H9 (cell line): ENCODE data around the gene RPL19. TPM values are rescaled to one million over a fixed set of nuclear protein-coding genes. Genes with fewer than 3 reads are reported as not detected.

Experiments
- DNase-seq: peaks from one replicate; pipeline ENCODE4 v3.0.0-alpha.2; 2017
- H2AFZ ChIP-seq: one replicate; pipeline ENCODE4 v1.6.1; 2013; ENCODE audit warnings: mild to moderate bottlenecking, low read length, control low read depth, moderate library complexity
- H2AK5ac ChIP-seq: 2 replicates; pipeline ENCODE4 v1.6.1; 2013; ENCODE audit warnings: low read length, control low read depth, mixed read lengths; ENCODE audit not compliant: insufficient read length
- H2BK120ac ChIP-seq: one replicate; pipeline ENCODE4 v1.6.1; 2013; ENCODE audit warnings: low read depth, mild to moderate bottlenecking, low read length, control low read depth, inconsistent platforms; ENCODE audit not compliant: poor library complexity, severe bottlenecking
- H2BK12ac ChIP-seq: 2 replicates; pipeline ENCODE4 v1.6.1; 2013; ENCODE audit warnings: low read length, control low read depth, mixed read lengths, low read depth; ENCODE audit not compliant: insufficient read length
- H2BK15ac ChIP-seq: 2 replicates; pipeline ENCODE4 v1.6.1; 2013; ENCODE audit warnings: low read depth, low read length, control low read depth
- H2BK20ac ChIP-seq: one replicate; pipeline ENCODE4 v1.6.1; 2013; ENCODE audit warnings: low read depth, mild to moderate bottlenecking, low read length, control low read depth, inconsistent platforms; ENCODE audit not compliant: poor library complexity, severe bottlenecking
- H2BK5ac ChIP-seq: 2 replicates; pipeline ENCODE4 v1.6.1; 2013; ENCODE audit warnings: low read length, control low read depth, mixed read lengths; ENCODE audit not compliant: insufficient read length
- H3K14ac ChIP-seq: 2 replicates; pipeline ENCODE4 v1.6.1; 2013; ENCODE audit warnings: low read length, control low read depth; ENCODE audit not compliant: insufficient read depth
- H3K18ac ChIP-seq: 2 replicates; pipeline ENCODE4 v1.6.1; 2013; ENCODE audit warnings: low read depth, mild to moderate bottlenecking, mixed read lengths, low read length, control low read depth; ENCODE audit not compliant: insufficient read length
- H3K23ac ChIP-seq: 2 replicates; pipeline ENCODE4 v1.6.1; 2013; ENCODE audit warnings: low read length, control low read depth, mixed read lengths, low read depth; ENCODE audit not compliant: insufficient read length
- H3K23me2 ChIP-seq: 2 replicates; pipeline ENCODE4 v1.6.1; 2013; ENCODE audit warnings: low read depth, mild to moderate bottlenecking, mixed read lengths, low read length, control low read depth; ENCODE audit not compliant: insufficient read length, poor library complexity, severe bottlenecking
- H3K27ac ChIP-seq: 2 replicates; pipeline ENCODE4 v1.5.1; 2013; ENCODE audit warnings: low read length, control low read depth, mixed read lengths, low read depth; ENCODE audit not compliant: insufficient read length
- H3K27me3 ChIP-seq: 2 replicates; pipeline ENCODE4 v1.6.1; 2013; ENCODE audit warnings: low read length, control low read depth, inconsistent platforms; ENCODE audit not compliant: insufficient read depth
- H3K4ac ChIP-seq: 2 replicates; pipeline ENCODE4 v1.6.1; 2013; ENCODE audit warnings: low read depth, mild to moderate bottlenecking, control low read depth, inconsistent platforms, low read length, moderate library complexity
- H3K4me1 ChIP-seq: 2 replicates; pipeline ENCODE4 v1.6.1; 2013; ENCODE audit warnings: low read length, control low read depth, inconsistent platforms; ENCODE audit not compliant: insufficient read depth
- H3K4me2 ChIP-seq: 2 replicates; pipeline ENCODE4 v1.6.1; 2013; ENCODE audit warnings: low read length, control low read depth, mixed read lengths; ENCODE audit not compliant: insufficient read length, insufficient read depth
- H3K56ac ChIP-seq: 2 replicates; pipeline ENCODE4 v1.6.1; 2013; ENCODE audit warnings: low read depth, mild to moderate bottlenecking, mixed read lengths, low read length, control low read depth; ENCODE audit not compliant: insufficient read length
- H3K79me1 ChIP-seq: 2 replicates; pipeline ENCODE4 v1.6.1; 2013; ENCODE audit warnings: low read depth, mild to moderate bottlenecking, moderate library complexity, low read length, control low read depth, inconsistent platforms; ENCODE audit not compliant: insufficient read depth, poor library complexity, severe bottlenecking
- H3K79me2 ChIP-seq: 2 replicates; pipeline ENCODE4 v1.6.1; 2013; ENCODE audit warnings: low read length, control low read depth, inconsistent platforms; ENCODE audit not compliant: insufficient read depth
- H3K9ac ChIP-seq: 2 replicates; pipeline ENCODE4 v1.6.1; 2013; ENCODE audit warnings: low read length, control low read depth, mixed read lengths; ENCODE audit not compliant: insufficient read length; ENCODE audit errors: extremely low read depth
- H3K9me3 ChIP-seq: one replicate; pipeline ENCODE4 v1.6.1; 2013; ENCODE audit warnings: low read depth, low read length, inconsistent platforms; ENCODE audit not compliant: control insufficient read depth
- H3T11ph ChIP-seq: one replicate; pipeline ENCODE4 v1.6.1; 2013; ENCODE audit warnings: mild to moderate bottlenecking, low read length, control low read depth, inconsistent platforms
- H4K20me1 ChIP-seq: one replicate; pipeline ENCODE4 v1.6.1; 2013; ENCODE audit not compliant: control insufficient read depth, insufficient read length, insufficient read depth
- H4K5ac ChIP-seq: 2 replicates; pipeline ENCODE4 v1.6.1; 2013; ENCODE audit warnings: low read depth, mild to moderate bottlenecking, mixed read lengths, low read length, control low read depth; ENCODE audit not compliant: insufficient read length
- H4K8ac ChIP-seq: replicated peaks from 2 replicates; pipeline ENCODE4 v1.6.1; 2013; ENCODE audit warnings: low read length, control low read depth, mixed read lengths, low read depth; ENCODE audit not compliant: insufficient read length
- H4K91ac ChIP-seq: 2 replicates; pipeline ENCODE4 v1.6.1; 2013; ENCODE audit warnings: low read depth, mild to moderate bottlenecking, moderate library complexity, mixed read lengths, low read length, control low read depth; ENCODE audit not compliant: insufficient read length
- H3K27ac Mint-ChIP-seq, 3 experiments: 2 replicates in 2 of 3; 3 replicates in 1 of 3; pipeline ENCODE4 v1.8.0; 2020 to 2021; ENCODE audit warnings: mixed read lengths in 3 of 3, mild to moderate bottlenecking in 1 of 3, moderate library complexity in 1 of 3
- H3K27me3 Mint-ChIP-seq: 2 replicates; pipeline ENCODE4 v1.8.0; 2021; ENCODE audit warnings: low read depth, mild to moderate bottlenecking, moderate library complexity, mixed read lengths
- H3K36me3 Mint-ChIP-seq, 3 experiments: 2 replicates in 2 of 3; 3 replicates in 1 of 3; pipeline ENCODE4 v1.8.0; 2020 to 2021; ENCODE audit warnings: low read depth in 3 of 3, mixed read lengths in 3 of 3; ENCODE audit not compliant: insufficient read depth in 1 of 3
- H3K4me1 Mint-ChIP-seq, 2 experiments: 2 replicates each; pipeline ENCODE4 v1.8.0; 2020; ENCODE audit warnings: mixed read lengths in 2 of 2
- H3K4me3 Mint-ChIP-seq, 2 experiments: 2 replicates in 1 of 2; 3 replicates in 1 of 2; pipeline ENCODE4 v1.8.0; 2020 to 2021; ENCODE audit warnings: mild to moderate bottlenecking in 2 of 2, mixed read lengths in 2 of 2, moderate library complexity in 1 of 2
- H3K9me3 Mint-ChIP-seq, 2 experiments: 2 replicates in 1 of 2; 3 replicates in 1 of 2; pipeline ENCODE4 v1.8.0; 2020; ENCODE audit warnings: mild to moderate bottlenecking in 2 of 2, mixed read lengths in 2 of 2, moderate library complexity in 1 of 2
- CTCF ChIP-seq: fragments of 200-600 bp; sonication (generic); conservative IDR thresholded peaks from 3 replicates; pipeline ENCODE4 v1.8.0; 2021; ENCODE audit warnings: antibody characterized with exemption, mild to moderate bottlenecking
- WGBS: extraction: QIAGEN DNeasy Blood & Tissue Kit; methylation state at CpG from one replicate; pipeline ENCODE4 v1.1.7; 2013; ENCODE audit warnings: missing lambda C conversion rate, low lambda C conversion rate, mixed read lengths; ENCODE audit not compliant: insufficient read length; ENCODE audit errors: extremely low coverage; 5-methylcytosine and 5-hydroxymethylcytosine counted together
- total RNA-seq: library from RNA; stranded (reverse); gene quantifications from 2 replicates; pipeline ENCODE4 v1.2.1, GENCODE V29; 2021

Gene RPL19
- total RNA-seq, 1 experiment from 2014 or later: 2,038 TPM

- H4K5ac ChIP-seq: no peak overlapping the region
- no peak overlapping the region for H3T11ph ChIP-seq
- no peak for TF ChIP-seq CTCF
- peaks cover 9% of the 10 kb centered on the region; the same call in 1 of the 2 replicates for H3K27me3 ChIP-seq
- H3K4ac ChIP-seq: no peak overlapping the region
- no peak overlapping the region for H2BK5ac ChIP-seq
- H4K20me1 ChIP-seq: no peaks in the 10 kb centered on the region
- H3K79me1 ChIP-seq: no peaks in the 10 kb centered on the region
- no peak overlapping the region for H3K9ac ChIP-seq
- no peaks in the 10 kb centered on the region for H3K36me3 Mint-ChIP-seq
- no peaks in the 10 kb centered on the region; a peak in 2 of 5 replicates for H3K9me3 Mint-ChIP-seq
- no CpG with 5 or more reads among the region's 2 CpGs for WGBS
- no peak overlapping the region for H3K27ac ChIP-seq
- no peak overlapping the region for H2AK5ac ChIP-seq
- H3K27ac Mint-ChIP-seq: no peak overlapping the region
- no peak overlapping the region for H3K56ac ChIP-seq
- H4K8ac ChIP-seq: no peak overlapping the region
- no peak overlapping the region for H2BK120ac ChIP-seq
- peaks cover 9% of the 10 kb centered on the region for H3K23me2 ChIP-seq
- H3K18ac ChIP-seq: no peak overlapping the region
- no peak overlapping the region for H4K91ac ChIP-seq
- H3K14ac ChIP-seq: no peak overlapping the region
- H3K4me2 ChIP-seq: no peak overlapping the region
- H3K27me3 Mint-ChIP-seq: peaks cover 25% of the 10 kb centered on the region
- H2BK12ac ChIP-seq: no peak overlapping the region
- no peak overlapping the region for H3K23ac ChIP-seq
- no peak overlapping the region for H3K4me3 Mint-ChIP-seq
- H2BK20ac ChIP-seq: no peak overlapping the region
- H3K4me1 Mint-ChIP-seq: peaks cover 20 to 22% of the 10 kb centered on the region in 2 experiments
- no peak for DNase-seq
- no peak overlapping the region for H2BK15ac ChIP-seq
- H3K4me1 ChIP-seq: no peaks in the 10 kb centered on the region
- H3K9me3 ChIP-seq: no peaks in the 10 kb centered on the region
- no peak overlapping the region for H2AFZ ChIP-seq
- H3K79me2 ChIP-seq: no peaks in the 10 kb centered on the region
Observed at GRCh38 chr17:39161962-39162361, 38.1 kb upstream of the RPL19 start.
